Subcutaneous abdominal adipose tissue (tissue), 5 donors: ENCODE measurements around the gene CDX1.

Source experiments
- H3K27ac ChIP-seq: one replicate; pipeline ENCODE4 v1.7.0; 2013; ENCODE audit warnings: low read depth, mild to moderate bottlenecking, inconsistent platforms, low read length, moderate library complexity
- H3K27me3 ChIP-seq, 5 donors: one replicate each; pipeline ENCODE4 v1.7.0; 2013; ENCODE audit warnings: low read length in 5 of 5, inconsistent platforms in 1 of 5; ENCODE audit not compliant: control insufficient read depth in 5 of 5, insufficient read depth in 4 of 5
- H3K36me3 ChIP-seq, 5 donors: one replicate each; pipeline ENCODE4 v1.7.0; 2013; ENCODE audit warnings: low read length in 5 of 5; ENCODE audit not compliant: control insufficient read depth in 5 of 5, insufficient read depth in 5 of 5
- H3K4me1 ChIP-seq, 5 donors: one replicate each; pipeline ENCODE4 v1.7.0; 2013; ENCODE audit warnings: low read length in 5 of 5, mild to moderate bottlenecking in 3 of 5, moderate library complexity in 1 of 5; ENCODE audit not compliant: control insufficient read depth in 5 of 5, insufficient read depth in 5 of 5
- H3K4me3 ChIP-seq, 5 donors: one replicate each; pipeline ENCODE4 v1.7.0; 2013; ENCODE audit warnings: low read length in 5 of 5, low read depth in 1 of 5
- H3K9ac ChIP-seq, 5 donors: one replicate each; pipeline ENCODE4 v1.7.0; 2013; ENCODE audit warnings: low read length in 5 of 5, mild to moderate bottlenecking in 4 of 5, moderate library complexity in 3 of 5
- H3K9me3 ChIP-seq, 5 donors: one replicate each; pipeline ENCODE4 v1.7.0; 2013; ENCODE audit warnings: low read length in 5 of 5; ENCODE audit not compliant: control insufficient read depth in 5 of 5
- donor health status: healthy.
- donor health status: healthy.
- donor health status: healthy.
- donor health status: healthy.
- donor health status: healthy.

CDX1 gene

DNA sequence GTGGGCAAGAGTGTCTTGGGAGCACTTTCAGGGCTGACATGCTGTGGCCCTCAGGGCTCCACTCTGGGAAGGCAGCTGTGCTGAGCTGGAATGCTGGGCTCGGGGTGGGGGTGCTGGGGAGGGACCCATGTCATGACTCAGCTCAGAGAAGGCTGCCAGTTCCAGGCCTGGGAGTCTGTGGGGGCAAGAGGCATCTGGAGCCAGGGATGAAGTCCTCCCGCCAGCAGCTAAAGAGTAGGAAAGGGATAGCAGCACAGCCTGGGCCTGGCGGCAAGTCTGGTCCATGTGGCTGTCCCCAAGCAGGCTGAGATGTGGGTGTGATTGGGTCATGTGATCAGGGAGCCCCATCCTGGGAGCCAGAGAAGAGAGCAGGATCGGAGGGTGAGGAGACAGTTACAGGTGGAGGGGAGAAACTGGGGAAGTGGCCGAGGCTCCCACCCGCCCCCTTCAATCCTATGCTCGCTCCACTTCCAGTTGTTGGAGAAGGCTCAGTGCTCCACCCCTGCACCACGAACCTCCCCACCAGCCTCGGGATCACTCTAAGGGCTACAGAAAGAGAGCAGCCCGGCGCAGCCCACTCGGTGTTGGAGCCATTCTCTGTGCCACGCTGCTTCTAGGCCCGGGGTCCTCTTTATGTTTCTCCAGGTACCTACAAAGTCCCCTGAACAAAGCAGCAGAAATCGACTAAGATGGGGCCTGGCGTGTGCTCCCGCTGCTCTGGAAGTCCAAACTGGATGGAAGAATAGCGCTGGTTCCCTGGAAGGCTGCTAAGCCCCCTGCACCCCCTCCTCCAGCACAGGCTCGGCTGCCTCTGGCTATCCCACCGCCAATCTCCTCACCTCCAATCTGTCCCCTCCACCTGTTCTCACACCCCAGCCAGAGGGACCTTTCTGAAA lies 23.0 kb upstream of the CDX1 start:
- Histone ChIP-seq H3K4me1 (peaks cover 22 to 87% (median 81%) of the 10 kb centered on the region in 5 donors), H3K4me3 (peak overlapping the region in 3 of 5 donors; percentile 11 to 28 (median 18)), H3K9me3 (no peaks in the 10 kb centered on the region), H3K9ac (peak overlapping the region in 1 of 5 donors; percentile 44), H3K27me3 (peaks cover 0 to 16% (median 0%) of the 10 kb centered on the region in 5 donors), H3K27ac (peak overlapping the region; percentile 78), H3K36me3 (peaks cover 0 to 4% (median 2%) of the 10 kb centered on the region in 5 donors)

DNA sequence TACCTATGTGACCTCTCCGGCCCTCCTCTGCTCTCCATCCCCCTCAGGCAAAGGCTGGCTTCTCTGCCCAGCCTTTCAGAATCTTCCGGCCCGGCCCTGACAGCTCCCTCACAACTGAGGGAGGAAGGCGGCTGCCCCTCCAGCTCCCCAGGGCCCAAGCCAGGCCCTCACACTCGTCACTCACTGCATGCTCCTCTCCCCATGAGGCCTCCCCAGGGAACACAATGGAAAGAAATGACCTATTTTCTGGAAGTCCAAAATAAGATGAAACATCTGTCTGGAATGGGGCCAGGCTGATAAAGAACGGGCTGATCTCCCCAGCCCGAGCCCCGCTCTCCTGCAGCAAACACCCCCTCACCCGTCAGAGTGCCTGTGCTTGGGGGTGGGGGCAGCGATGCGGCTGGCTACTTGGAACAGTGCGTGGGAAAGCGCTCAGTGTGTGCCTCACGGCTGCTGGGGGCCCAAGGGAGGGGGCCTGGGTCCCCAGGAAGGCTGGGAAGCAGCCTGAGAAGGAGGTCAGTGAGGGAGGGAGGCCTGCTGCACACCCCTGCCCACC lies 22.3 kb upstream of the CDX1 start:
- Histone ChIP-seq H3K9ac (no peak overlapping the region), H3K9me3 (no peaks in the 10 kb centered on the region), H3K4me3 (peak overlapping the region in 3 of 5 donors; percentile 11 to 28 (median 18)), H3K36me3 (peaks cover 0 to 5% (median 4%) of the 10 kb centered on the region in 5 donors), H3K27ac (peak overlapping the region; percentile 78), H3K4me1 (peaks cover 27 to 87% (median 79%) of the 10 kb centered on the region in 5 donors), H3K27me3 (peaks cover 0 to 16% (median 3%) of the 10 kb centered on the region in 5 donors)

DNA sequence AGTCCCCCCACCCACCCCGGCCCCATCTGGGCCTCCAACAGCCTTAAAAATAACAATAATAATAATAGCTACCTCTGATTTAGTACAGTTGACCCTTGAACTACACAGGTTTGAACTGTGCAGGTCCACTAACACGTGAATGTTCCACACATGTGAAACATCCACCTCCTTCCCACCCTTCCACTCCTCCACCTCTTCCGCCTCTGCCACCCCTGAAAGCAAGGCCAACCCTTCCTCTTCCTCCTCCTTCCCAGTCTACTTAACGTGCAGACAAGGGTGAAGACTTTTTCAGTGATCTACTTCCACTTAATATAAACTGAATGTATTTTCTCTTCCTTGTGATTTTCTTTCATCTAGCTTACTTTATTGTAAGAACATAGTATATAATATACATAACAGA lies 21.7 kb upstream of the CDX1 start:
- Histone ChIP-seq H3K4me3 (peak overlapping the region in 1 of 5 donors; percentile 11), H3K9ac (no peak overlapping the region), H3K27ac (peak overlapping the region; percentile 78), H3K36me3 (peaks cover 0 to 5% (median 4%) of the 10 kb centered on the region in 5 donors), H3K27me3 (peaks cover 0 to 20% (median 3%) of the 10 kb centered on the region in 5 donors), H3K9me3 (no peaks in the 10 kb centered on the region), H3K4me1 (peaks cover 29 to 88% (median 79%) of the 10 kb centered on the region in 5 donors)

DNA sequence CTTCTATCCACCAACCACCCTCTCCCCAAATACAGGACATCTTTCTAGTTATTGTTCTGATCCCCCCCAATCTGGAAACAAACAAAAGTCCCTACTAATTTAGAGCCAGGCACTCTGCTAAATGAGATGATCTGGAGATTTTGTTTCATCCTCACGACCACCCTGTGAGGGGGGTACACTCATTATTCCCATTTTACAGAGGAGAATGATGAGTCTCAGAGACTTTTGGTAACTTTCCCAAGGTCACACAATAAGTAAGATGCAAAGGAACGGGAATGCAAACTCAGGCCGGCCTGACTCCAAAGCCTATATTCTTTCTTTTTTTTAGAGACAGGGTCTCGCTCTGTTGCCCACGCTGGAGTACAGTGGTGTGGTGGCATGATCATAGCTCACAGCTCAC lies 20.3 kb upstream of the CDX1 start:
- no peak overlapping the region for H3K9ac ChIP-seq
- peaks cover 0 to 5% (median under 1%) of the 10 kb centered on the region in 5 donors for H3K36me3 ChIP-seq
- H3K9me3 ChIP-seq: no peaks in the 10 kb centered on the region
- H3K27ac ChIP-seq: peak overlapping the region; percentile 67
- H3K27me3 ChIP-seq: peaks cover 0 to 20% (median 3%) of the 10 kb centered on the region in 5 donors
- no peak overlapping the region for H3K4me3 ChIP-seq
- H3K4me1 ChIP-seq: peaks cover 26 to 85% (median 76%) of the 10 kb centered on the region in 5 donors

DNA sequence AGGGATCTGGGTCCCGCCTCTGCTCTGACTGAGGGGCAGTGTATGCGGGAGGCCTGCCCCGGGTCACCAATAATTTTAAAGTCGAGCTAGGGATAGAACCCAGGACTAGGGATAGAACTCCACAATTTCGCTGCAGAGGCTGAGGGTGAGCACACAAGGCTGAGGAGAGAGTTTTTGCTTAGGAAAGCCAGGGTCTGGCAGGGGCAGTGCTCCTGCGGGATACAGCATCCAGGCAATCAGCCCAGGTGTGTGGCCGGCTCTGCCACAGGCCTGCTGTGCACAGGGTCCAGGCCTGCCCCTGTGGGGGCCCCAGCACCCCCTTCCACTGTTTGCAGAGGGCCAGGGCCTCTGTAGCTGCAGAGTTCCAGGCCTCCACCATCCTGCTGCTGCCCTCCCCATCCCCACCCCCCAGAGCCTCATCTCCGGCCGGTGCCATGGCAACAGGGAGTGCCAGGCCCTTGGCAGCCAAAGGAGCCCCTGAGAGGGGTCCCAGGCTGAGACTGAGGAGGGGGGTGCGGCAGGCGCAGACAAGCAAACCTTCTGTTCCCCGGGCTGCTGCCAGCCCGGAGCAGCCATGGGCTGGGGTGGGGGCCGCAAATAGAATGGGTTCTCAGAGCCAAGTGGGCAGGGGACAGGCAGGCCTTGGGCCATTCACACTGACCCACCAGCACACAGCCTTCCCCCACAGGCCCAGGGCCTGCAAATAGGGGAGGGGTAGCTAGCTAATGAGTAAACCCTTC lies 19.5 kb upstream of the CDX1 start:
- Histone ChIP-seq H3K4me1 (peaks cover 25 to 79% (median 72%) of the 10 kb centered on the region in 5 donors), H3K36me3 (peaks cover 0 to 3% (median 0%) of the 10 kb centered on the region in 5 donors), H3K4me3 (peak overlapping the region in 1 of 5 donors; percentile 3), H3K27ac (peak overlapping the region; percentile 67), H3K27me3 (peaks cover 0 to 19% (median 3%) of the 10 kb centered on the region in 5 donors), H3K9ac (no peak overlapping the region), H3K9me3 (no peaks in the 10 kb centered on the region)

GRCh38 chr5:150147670-150148069 lies 18.9 kb upstream of the CDX1 start:
- H3K36me3 ChIP-seq: peaks cover 0 to 5% (median 3%) of the 10 kb centered on the region in 5 donors
- no peaks in the 10 kb centered on the region for H3K9me3 ChIP-seq
- peaks cover 26 to 79% (median 72%) of the 10 kb centered on the region in 5 donors for H3K4me1 ChIP-seq
- peak overlapping the region in 2 of 5 donors; percentile 48 to 54 for H3K9ac ChIP-seq
- peaks cover 0 to 22% (median 5%) of the 10 kb centered on the region in 5 donors for H3K27me3 ChIP-seq
- peak overlapping the region in 2 of 5 donors; percentile 3 to 36 for H3K4me3 ChIP-seq
- H3K27ac ChIP-seq: peak overlapping the region; percentile 67

GRCh38 chr5:150148117-150148927 lies 18.3 kb upstream of the CDX1 start:
- Histone ChIP-seq H3K9ac (peak overlapping the region in 3 of 5 donors; percentile 5 to 54 (median 48)), H3K4me1 (peaks cover 24 to 78% (median 67%) of the 10 kb centered on the region in 5 donors), H3K36me3 (peaks cover 0 to 7% (median 3%) of the 10 kb centered on the region in 5 donors), H3K27me3 (peaks cover 0 to 28% (median 7%) of the 10 kb centered on the region in 5 donors), H3K4me3 (peak overlapping the region in 2 of 5 donors; percentile 22 to 36), H3K27ac (peak overlapping the region; percentile 67), H3K9me3 (no peaks in the 10 kb centered on the region)

- Histone ChIP-seq H3K4me3 (peak overlapping the region in 3 of 5 donors; percentile 11 to 21 (median 13)), H3K4me1 (peaks cover 19 to 74% (median 64%) of the 10 kb centered on the region in 5 donors)
These were observed 17.0 kb upstream of the CDX1 start for GRCh38 chr5:150149618-150150017.

More at GRCh38 chr5:150149618-150150017, 17.0 kb upstream of the CDX1 start:
- H3K36me3 ChIP-seq: peaks cover 0 to 7% (median 3%) of the 10 kb centered on the region in 5 donors
- no peaks in the 10 kb centered on the region for H3K9me3 ChIP-seq
- peaks cover 0 to 26% (median 7%) of the 10 kb centered on the region in 5 donors for H3K27me3 ChIP-seq
- H3K9ac ChIP-seq: no peak overlapping the region
- peak overlapping the region; percentile 67 for H3K27ac ChIP-seq
